Stimulated activated CD8-positive, alpha-beta memory T cell treated with anti-CD3 and anti-CD28 coated beads, Interleukin-12 subunit alpha, Interleukin-12 subunit beta, amount 100 ng/mL, for 4 hours (primary cell): ENCODE measurements around the gene TSTD1.

Experiments used
- DNase-seq: peaks from one replicate; pipeline ENCODE4 v3.0.0-alpha.2; 2020; ENCODE audit warnings: low read depth

The TSTD1 gene, protein sequence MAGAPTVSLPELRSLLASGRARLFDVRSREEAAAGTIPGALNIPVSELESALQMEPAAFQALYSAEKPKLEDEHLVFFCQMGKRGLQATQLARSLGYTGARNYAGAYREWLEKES

DNA sequence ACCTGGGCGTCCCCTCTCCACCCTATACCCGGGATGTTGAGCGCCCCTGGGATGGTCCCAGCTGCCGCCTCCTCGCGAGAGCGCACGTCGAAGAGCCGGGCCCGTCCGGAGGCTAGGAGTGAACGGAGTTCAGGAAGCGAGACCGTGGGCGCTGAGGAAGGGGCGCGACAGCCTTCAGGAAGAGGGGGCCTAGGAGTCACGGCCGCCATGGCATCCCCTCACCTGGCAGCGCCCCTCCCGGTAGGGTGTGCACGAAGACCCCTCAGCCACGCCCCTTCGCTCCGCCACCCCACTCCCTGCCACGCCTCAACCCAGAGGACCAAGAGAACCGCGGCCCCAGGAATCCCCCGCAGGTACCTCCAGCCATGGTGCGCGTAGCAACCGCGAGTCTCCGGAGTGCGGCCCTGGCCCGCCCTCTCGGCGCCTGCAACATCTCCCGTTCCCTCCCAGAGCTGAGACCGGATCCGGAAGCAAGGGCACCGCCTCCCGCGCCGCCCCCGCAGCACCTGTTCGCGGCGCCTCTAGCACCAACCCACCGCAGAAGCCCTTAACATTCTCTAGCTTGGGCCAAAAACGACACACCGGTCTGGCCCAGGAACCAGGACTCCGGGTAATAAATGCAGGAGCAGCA lies at the start of gene TSTD1:
Gene TSTD1 (minus strand): TSS at position 442 of the 631 bp plus-strand sequence. CDS start 75 bp downstream, at position 367.
- peak; percentile 79 for DNase-seq

DNA sequence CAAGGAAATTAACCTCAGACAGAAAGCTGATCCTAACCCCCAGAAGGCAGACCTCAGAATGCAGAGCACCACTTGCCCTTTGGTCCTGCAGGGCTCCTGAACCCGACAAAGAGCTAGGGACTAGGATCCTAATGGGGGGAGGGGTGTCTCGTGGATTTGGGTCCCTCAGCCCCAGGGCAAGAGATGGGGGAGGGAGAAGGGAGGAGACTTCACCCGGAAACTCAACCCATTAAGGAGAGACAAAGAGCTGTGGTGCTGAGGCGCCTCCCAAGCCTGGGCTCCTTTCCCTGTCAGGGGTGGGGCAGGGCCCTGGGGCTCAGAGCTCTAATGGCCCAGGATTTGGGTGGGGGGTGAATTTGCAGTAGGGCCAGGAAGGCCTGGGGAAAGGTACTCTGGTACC lies 47.7 kb upstream of the TSTD1 start:
- no peak for DNase-seq

DNA sequence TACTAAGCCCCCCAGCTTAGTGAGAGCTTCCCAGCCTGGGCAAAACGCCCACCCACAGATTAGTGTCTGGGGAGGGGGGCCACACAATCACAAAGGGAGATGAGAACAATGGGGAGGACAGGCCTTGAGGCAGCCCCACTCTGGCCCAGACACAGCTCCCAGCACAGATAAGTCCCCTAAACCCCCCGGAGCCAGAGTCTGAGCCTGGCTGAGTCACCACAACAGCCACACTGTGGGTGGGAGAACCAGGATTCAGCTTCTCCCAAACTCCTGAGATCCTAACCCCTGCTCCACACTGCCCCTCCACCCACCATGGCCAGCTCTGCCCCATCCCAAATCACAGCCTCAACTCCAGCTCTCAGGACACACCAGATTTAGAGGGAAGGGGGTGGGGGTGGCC lies 46.4 kb upstream of the TSTD1 start:
- no peak for DNase-seq

DNA sequence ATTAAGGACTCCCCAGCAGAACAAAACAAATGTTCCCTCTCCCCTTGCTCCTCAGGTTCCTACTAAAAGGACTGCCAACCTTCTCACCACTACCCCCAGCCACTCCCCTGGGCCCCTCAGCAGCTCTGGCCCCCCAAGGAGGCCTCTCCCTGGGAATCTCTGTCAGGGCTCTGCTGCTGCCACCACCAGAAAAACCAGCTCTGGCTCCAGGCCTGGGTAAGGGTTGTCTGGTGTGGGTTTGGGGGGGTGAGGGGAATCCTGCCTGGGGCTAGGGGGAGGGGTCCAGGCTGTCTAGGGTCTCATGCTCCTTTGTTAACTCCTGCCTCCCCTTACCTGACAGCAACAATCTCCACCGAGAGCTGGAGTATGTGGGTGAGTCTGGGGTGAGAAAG lies 45.8 kb upstream of the TSTD1 start:
- DNase-seq = no peak

DNA sequence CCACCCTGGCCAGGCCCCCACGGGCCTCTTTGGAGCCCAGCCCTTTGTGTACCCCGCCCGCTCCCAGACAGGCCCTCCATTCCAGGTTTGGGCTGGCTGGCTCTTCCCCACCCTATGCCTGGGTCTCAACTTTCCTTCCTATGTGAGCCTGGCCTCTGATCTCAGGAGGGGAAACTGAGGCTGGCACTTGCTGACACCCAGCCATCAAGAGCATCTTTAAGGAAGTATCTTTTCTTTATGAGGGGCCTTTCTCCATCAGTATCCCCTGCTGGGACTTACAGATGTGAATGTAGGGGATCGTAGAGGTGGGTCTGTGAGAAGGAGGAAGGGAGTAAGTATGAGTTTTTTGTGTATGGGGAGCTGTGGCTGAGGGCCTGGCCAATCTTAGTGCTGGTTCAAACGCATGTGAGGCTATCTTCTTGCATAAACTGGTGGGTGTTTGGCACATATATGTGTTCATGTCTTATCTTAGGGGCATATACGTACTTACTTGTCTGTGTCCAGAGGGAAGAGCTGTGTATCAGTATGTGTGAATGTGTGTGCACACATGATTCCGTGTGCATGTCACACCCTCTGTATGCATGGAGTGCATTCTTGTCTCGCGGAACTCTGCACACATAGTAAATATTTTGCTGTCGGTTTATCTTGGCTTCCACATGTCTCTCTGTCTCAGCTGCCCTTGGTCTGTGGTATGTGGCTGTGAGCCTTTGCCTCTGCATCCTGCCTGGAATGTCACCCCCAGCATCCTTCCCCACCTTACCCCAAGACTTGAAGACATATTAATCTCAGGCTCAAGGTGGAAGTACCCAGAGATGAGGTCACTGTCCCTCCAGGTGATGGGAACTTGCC lies 45.2 kb upstream of the TSTD1 start:
- no peak for DNase-seq

DNA sequence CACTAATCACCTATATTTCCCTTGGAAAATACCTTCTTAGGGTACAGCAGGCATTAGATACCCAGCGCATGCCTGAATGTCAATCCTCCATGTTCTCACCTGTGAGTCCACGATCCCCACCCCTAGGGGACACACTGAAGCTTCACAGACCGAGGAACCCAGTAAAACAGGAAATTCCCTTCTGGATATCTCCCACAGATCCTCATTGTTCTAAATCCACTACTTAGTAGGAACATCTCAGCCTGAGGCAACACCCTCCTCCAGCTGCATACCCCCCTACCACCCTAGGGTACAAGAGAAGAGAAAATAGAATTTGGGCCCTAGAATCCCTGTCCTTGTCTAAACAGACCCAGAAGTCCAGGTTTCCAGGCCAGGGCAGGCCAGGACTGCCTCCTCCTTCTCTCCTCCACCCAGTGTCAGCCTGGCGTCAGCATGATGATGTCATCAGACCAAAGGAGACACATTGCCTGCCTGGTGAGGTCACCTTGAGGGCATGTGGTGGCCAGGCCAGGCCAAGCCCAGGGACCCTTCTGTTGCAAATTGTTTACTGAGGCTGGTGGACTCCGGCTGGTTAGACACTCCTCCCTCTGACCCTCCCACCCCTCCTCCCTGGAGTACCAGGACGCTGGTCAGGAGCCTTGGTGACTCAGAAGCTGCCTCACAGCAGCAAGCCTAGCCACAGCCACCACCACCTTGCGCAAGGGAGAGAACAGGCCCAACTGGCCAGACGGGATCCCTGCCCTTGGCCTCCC lies 44.4 kb upstream of the TSTD1 start:
- no peak for DNase-seq

DNA sequence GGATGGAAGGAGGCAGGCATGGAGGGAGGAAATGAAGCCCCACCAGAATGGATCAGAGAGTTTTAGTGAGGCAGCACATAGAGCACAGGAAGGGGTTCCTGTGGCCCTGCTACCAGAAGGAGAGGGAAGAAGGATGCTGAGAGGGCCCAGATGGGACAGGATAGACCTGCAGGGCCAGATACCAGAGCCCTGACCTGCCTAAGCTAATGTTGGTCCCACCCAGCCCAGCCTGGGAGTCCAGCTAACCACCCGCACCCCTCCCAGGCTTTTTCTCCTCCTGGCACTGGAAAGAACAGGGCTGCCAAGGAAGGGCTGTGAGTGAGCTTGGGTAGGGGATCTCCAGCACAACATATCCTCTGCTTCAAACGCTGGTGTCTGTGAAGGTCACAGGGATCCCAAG lies 43.7 kb upstream of the TSTD1 start:
- DNase-seq = no peak

DNA sequence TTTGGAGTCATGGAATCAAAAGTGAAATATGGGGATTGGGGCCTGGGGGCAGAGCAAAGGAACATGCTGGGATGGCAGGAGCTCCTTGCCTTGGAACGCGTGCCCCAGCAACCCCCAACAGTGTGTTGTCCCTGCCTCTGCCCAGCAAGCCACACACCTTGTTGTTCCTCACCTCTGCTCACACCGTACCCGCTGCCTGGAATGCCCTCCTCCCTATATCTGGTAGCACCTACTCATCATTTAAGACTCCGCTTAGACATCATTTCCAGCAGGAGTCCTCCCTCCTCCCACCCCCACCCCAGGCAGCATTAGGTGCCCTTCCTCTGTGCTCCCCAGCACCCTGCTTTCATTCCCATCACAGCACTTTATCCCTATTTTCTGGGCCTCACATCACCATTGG lies 42.8 kb upstream of the TSTD1 start:
- no peak for DNase-seq

DNA sequence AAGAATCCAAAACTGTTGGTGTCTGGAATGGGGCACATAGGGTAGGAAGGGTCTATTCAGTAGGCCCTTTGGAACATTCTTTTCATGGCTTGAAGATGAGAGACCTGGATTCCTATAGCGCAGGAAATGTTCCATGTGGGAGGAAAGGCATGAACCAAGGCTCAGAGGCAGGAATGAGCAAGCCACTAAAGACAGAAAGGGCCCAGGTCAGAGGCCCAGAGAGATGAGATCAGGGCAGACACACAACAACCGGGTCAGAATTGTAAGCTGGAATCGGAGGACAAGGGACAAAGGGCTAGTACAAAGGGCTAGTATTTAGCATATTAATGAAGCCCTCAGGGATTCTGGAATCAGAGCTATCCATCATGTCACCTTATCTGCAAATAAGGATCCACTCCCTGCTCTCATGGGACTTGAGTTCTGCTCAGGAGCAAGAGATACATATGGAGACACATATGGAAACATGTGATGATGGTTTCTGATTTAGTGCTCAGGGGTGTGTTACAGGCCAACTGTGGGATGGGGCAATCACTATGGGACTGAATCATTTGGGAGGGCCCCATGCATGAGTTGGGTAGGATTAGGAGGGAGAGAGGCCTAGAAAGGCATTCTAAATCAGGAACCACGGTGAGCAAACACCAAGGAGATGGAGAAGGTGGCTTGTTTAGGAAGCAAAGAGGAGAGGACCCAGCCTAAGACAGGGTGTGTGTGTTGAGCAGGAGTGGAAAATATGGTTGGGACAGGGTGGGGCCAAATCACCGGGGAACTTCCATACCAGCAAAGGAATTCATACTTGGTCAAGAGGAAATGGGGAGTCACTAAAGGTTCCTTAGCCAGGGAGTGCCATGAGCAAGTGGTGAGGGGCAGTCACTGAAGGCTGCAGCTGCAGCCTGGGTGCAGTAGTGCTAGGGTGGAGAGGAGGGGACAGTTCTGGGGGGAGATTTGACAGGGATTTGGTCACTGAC lies 42.0 kb upstream of the TSTD1 start:
- no peak for DNase-seq

DNA sequence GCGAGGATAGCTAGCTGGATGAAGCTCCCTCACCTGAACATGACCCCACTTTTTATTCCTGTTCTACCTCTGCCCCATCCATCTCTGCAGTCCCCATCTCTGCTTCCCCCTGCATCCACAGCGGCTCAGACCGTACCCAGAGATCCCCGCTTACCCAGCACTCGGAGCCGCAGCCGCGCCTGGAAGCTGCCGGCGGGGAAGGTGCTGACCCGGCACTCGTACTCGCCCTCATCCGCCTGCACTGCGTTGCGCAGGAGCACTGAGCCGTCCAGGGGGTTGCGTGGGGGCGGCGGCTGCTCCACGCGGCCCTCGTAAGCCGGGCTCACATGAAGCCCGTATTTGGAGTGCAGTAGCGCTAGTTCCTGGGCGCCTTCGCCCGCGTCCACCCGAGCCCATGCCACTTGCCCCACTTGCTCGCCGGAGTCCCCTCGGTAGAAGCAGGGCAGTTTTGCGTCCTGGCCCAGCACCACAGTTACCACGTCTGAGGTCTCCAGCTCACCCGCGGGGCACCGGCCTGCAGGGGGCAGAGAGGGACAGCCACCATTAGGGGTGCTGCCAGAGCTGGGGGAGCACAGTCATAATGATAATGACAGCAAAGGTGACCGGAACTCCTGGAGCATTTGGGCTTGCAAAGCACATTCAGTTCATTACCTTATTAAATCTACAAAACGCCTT lies 40.8 kb upstream of the TSTD1 start:
- no peak for DNase-seq

DNA sequence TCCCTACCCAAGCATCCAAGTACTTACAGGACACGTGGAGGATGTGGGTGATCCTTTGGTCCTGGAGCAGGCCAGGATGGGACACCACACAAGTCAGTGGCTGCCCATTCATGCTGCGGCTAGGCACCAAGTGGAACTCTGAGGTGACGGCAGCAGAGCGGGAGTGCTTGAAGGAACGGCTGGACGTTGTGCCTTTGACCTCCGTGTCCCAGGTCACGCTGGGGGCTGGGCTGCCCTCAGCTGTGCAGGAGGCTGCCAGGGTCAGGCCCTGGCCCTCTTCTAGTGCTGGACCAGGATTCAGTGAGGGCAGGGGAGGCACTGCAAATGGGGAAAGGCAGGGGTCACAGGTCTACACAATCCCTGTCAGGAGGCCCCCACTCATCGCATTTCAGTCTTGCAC lies 38.7 kb upstream of the TSTD1 start:
- no peak for DNase-seq

DNA sequence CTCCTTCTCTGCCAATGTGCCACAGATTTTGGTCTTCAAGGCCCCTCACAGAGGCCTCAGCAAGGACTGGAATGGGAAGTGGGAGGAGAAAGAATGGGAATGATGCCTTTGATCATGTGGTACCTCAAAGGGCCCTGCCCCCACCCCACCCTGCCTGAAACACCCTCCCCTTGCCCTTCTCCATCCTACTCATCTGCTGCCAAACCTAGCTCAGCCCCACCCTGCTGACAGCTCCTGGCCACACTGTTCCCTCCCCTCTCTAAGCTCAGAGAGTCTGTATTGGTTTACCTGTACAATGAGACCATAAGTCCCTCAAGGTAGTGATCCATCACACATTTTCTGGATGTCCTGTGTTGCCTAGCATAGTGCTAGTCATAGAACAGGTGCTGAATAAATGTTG lies 37.6 kb upstream of the TSTD1 start:
- DNase-seq = no peak

DNA sequence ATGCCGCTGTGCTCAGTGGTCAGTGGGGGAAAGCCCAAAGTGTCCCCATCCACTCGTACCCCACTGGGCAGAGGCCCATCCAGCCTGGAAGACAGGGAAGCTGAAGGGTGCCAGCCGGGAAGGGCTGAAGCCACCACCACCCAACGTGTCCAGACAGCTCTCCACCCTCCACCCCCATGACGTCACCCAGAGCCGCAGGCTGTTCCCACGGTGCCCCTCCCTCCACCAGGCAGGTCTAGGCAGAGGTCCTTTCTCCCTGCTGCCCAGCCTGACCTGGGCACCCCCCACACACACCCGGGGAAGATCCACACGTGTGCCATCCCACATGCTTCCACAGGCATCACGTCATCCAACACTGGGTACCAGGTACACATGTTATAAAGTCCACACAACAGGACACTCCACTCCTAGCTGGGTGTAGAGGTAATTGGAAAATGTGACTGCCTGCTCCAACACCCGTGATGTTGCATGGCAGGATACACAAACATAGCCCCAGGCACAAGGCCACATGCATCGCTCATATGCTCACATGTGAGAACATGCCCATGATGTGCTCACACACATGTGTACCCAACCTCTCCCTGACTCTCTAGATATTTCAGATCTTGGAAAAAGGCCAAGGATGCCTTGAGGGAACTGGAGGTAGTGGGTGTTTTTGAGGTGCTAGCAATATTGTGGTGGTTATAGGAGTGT lies 36.1 kb upstream of the TSTD1 start:
- DNase-seq = no peak

DNA sequence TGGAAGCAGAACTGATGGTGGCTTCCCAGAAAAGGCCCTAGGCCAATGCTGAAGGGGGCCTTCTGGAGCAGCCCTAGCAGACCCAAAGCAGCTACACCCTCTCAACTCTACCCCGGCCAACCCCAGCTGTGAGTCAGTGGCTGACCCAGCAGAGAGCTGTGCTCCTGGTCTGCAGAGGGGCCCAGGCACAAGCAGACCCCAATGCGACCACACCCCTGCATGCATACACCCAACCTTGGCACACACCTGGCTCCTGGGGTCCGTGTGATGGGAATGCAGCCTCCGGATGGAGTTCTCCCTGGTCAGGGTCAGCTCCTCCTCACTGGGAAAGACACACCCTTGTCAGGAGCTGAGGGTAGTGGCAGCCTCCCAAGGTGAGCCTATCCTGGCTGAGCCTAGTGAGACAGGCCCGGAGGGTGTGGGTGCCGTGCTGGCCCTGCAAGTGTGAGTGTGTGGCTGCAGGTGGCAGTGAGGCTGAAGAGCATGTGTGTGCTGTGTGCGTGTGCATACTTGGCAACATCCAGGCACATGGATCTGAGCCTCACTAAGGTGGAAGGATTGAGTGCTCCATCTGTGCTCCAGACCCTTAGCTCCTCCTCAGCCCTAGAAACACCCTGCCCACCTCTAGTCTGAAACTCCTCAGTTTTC lies 34.8 kb upstream of the TSTD1 start:
- DNase-seq = no peak

DNA sequence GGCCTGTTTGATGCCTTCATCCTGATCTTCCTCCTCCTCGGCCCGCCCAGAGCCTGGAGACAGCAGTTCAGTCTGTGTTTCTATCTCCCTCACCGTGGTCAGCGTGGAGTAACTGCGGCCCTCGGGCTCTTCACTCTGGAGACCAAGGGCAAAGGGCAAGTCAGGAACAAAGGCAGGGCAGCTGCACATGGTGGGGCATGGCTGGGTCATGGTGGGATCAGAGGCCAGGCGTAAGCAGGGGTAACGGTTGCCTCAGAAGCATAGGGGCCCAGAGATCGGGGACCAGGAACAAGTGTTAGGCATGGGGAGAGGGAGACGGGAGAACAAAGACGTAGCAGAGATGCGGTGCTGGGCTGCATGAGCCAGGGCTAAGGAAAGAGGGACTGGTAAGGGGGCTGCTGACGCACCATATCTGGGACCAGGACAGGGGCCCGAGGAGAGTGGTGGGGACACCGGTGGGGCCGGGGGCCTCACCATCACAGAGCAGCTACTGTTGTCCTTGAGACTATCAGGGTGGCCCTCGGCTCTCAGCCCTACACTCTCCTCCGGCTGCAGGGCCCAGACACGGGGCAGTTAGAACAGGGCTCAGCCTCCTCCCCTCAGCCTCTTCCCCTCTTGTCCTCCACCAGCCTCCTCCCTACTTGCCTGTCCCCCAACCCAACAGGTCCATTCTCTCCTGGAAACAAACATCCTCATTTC lies 34.1 kb upstream of the TSTD1 start:
- DNase-seq = no peak

DNA sequence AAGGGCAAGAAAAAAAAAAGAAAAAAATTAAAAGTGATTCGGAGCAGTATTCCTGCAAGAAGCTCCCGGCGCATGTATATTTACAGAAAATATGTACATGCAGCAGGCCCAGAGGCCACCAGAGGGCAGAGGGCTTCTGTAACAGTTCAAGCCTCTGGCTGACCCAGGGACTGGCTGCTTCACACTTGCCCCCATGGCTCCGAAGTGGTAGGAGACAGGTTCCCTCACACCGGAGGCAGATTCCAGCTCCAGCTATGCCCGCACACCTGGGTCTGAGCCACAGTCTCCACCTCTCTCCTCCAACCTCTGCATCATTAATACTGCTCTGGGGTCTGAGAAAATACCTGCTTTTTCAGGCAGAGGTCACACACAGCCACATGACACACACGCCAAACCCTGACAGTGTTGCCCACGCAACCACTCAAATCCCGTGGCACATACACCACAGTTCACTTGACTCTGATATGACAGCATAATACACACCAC lies 33.2 kb upstream of the TSTD1 start:
- no peak for DNase-seq

DNA sequence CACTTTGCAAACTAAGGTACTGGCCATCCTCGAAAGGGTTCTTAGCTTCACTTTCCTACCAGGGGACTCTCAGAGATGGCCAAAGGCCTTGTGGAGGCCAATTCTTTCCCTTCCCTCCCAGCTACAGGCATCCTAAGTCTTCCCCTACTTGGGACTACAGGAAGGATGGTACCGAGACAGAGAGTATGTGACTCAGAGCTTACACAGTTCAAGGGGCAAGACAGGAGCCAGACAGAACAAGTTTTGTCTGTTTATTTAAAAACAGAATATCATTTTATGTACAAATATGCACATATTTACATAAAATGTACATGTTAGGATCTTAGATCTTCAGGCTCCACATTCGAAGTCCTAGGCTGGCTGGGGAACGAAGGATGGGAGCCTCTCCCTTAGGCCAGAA lies 32.0 kb upstream of the TSTD1 start:
- DNase-seq = no peak

DNA sequence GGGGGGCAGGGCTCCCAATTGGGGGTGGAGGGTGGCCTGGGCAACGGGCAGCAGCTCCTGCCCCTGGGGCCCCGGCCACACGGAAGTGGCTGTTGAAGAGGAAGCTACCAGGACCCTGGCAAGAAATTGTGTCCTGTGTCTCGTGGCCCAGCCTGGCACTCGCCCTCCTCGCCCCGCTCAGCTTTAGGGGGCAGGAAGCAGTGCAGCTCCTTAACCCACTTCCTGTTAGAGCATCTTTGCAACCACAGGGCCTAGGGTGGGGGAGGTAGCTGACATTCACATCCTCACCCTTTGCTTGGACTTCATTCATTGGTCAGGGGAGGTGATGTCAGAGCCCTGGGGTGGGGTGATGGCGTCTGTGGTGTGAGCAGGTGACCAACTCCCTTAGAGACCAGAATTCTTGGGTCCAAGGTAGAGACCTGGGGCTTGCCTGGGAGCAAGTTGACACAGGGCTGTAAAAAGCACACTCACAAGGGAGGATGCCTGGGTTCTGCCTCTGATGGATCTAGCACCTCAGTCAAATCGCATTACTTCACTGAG lies 31.0 kb upstream of the TSTD1 start, which contains the start of gene ARHGAP30:
Gene ARHGAP30 (minus strand): TSS at position 161 of the 540 bp plus-strand sequence. CDS start 267 bp downstream, outside the sequence.
- peak; percentile 73 for DNase-seq

DNA sequence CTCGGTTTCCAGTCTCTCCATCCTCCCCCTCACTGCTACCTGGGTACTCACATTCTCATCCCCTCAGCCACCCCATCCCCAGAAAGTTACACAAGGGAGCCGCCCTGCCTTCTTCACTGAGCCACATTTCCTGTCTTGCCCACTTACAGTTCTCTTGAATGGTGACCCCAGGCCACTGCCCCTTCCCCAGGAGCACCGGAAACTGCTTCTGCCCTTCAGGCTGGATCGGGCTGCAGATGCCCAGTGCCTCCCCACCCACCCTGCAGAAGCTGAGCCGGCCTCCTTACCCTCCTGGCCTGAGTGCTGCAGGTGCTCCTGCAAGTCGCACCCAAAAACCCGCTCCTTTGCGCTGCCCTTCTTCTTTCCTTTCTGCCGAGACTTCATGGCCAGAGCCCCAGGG lies 30.5 kb upstream of the TSTD1 start:
- DNase-seq = no peak
